ENCODE measurements around the gene MYLK. TPM values are rescaled to one million over a fixed set of nuclear protein-coding genes. Genes with fewer than 3 reads are reported as not detected.

The MYLK gene
- total RNA-seq, 1 donor from 2014 or later, result 51.1 TPM

DNA sequence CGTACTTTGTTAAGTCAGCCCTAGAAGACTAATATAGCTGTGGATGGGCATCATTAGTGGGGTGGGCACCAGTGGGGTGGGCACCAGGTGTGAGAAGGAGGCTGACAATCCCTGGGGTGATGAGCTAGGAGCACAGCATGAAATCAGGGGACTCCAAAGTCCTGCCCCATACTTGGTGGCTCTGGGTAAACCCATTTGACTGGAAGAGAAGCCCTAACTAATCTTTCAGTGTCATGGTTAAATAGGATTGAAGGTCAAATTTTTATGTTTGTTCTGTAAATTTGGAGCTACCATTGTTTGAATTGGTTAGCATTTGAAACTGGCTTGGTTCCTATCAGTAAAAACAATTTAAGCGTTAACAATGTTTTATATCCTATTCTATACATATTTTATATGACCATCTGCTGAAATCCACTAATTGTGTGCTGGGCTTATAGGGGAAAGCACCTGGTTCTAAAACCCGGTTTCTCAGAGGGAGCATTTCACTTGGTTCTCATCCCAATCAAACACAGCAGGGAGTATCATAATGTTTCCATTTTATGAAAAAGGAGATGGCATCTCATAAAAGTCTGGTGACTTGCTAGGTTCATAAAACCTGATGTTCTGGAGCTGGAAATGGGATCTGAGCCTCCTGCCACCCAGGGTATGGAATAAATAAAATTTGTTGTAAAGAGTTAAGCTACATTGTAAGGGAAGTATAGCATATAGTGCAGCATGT, 211.5 kb downstream of the MYLK start:
- no peak for ATAC-seq
- DNase-seq (ENCODE audit: low spot score), result no peak
- intact Hi-C loops (cut with DNase I), result no loop called here

DNA sequence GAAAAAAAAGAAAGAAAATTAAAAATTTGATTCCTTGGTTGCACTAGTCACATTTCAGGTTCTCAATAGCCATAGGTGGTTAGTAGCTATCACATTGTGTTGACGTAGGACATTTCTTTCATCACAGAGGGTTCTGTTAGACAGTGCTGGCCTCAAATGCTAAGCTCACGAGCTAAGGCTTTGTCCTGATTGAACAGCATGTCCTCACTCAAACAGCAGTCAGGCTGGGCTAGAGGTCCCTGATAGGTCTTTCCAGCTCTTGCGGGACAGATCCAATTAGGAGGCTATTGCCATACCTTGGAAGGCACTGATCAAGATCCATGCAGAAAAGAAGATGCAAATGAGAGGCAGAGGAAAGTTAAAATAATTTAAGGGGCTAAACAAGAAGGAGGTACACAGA, 213.4 kb downstream of the MYLK start:
- intact Hi-C loops (cut with DNase I), result no loop called here
- ATAC-seq, result no peak
- DNase-seq (ENCODE audit: low spot score), result no peak

DNA sequence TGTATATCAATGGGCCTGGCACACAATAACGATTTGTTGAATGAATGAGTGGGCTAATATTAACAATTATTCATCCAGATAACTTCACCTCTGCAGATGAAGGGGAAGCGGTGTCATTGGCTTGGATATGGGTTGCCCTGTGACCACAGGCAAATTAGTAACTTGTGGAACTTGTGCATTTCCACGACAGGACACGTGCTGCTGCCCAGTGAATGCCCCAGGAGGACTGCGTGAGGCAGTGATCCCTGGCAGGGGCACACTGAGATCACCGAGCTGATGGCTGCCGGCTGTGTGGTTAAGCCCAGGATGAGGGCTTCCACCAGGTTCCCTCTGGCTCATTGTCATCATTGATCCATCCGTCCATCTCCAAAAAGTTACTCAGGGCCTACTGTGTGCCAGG, 215.2 kb downstream of the MYLK start:
- ATAC-seq (no peak), DNase-seq (ENCODE audit: low spot score) (no peak)
- intact Hi-C loops (cut with DNase I), result no loop called here

DNA sequence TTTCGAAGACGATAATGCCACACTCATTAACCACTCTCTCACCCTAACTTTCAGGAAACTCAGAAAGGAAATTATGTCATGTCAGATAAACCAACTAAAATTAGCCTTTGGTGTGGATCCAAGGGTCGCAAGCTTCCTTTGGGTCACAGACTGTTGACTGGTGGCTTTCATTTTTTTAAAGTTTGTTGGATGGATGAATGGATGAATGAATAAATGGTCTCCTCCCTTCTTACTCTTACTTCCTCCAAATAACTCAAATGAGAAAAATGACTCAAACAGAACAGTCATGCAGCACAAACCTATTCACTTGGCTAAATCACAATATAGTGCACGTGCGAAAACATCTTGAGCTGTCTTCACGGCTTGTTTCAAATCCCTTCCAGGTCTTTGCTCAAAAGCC, 216.3 kb downstream of the MYLK start:
- ATAC-seq, result no peak
- no peak for DNase-seq (ENCODE audit: low spot score)
- intact Hi-C loops (cut with DNase I), result no loop called here

DNA sequence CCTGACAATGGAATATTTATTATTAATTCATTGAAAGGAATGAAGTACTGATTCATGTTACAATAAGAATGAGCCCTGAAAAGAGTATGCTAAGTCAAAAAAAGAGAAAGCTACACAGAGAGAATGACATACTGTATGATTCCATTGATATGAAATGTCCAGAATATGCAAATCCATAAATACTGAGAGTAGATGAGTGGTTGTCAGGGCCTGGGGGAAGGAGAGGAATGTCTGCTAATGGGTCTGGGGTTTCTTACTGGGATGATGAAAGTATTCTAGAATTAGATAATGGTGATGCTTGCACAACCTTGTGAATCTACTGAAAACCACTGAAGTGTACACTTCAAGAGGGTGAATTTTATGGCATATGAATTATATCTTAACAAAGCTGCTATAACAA, 219.4 kb downstream of the MYLK start:
- DNase-seq (ENCODE audit: low spot score) (no peak), ATAC-seq (no peak)
- intact Hi-C loops (cut with DNase I), result no loop called here

DNA sequence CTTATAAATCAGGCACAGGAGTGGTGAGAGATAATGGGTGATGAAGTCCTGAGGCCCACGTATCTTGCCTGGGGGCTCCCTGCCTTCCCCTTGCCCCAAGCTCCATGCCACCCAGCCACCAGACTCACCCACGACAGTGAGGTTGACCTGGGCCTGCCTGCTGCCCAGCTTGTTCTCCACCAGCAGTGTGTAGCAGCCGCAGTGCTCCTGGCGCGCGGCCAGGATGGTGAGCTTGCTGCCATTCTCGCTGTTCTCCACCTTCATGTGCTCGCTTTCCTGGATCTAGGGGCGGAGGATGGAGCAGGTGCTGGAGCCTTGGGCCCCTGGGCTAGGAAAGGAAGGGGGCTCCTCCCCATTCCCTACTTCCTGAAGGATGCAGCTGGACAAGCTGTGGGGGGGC, 220.2 kb downstream of the MYLK start:
- intact Hi-C loops (cut with DNase I), result no loop called here
- no peak for DNase-seq (ENCODE audit: low spot score)

DNA sequence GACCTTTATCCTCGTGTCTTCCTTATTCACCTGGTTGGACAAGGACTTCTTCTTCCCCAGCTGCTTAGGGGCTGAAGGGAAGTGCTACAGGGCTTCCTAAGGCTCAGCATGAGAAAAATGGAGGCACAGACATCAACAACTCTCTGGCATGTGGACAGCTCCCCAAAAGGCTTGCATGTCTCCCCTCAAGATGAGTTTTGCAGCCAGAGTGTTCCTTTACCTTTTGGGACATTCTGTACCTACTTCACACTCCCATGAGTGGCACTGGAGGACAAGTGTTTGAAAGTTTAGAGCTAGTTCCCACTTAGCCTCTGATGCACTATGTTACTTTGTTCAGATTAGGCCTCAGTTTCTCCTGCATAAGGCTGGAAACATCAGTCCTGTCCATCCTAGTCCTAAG, 222.2 kb downstream of the MYLK start:
- ATAC-seq, result no peak
- no peak for DNase-seq (ENCODE audit: low spot score)
- intact Hi-C loops (cut with DNase I), result no loop called here

More for the DNA sequence above, 220.2 kb downstream of the MYLK start:
- ATAC-seq, result no peak

DNA sequence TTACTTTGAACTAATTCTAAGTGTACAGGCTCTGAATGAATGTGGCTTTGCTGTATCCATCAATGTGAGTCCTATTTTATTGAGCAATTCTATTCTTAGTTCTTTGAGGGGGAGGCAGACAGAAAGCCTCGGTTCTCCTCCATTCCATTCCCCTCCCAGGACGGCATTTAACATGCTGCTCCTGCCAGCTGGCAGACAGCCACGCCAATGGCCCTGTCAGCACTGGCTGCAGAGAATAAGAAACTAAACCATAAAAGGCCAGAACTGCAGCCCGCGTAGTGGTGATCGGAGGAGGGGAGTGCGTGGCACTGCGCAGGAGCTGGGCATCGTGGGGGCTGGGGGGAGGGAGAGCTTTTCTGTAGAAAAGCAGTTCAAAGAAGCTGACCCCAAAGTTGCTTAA, 223.2 kb downstream of the MYLK start:
- ATAC-seq (peak; percentile 91), DNase-seq (ENCODE audit: low spot score) (peak; percentile 95)
- intact Hi-C loops (cut with DNase I), result no loop called here

DNA sequence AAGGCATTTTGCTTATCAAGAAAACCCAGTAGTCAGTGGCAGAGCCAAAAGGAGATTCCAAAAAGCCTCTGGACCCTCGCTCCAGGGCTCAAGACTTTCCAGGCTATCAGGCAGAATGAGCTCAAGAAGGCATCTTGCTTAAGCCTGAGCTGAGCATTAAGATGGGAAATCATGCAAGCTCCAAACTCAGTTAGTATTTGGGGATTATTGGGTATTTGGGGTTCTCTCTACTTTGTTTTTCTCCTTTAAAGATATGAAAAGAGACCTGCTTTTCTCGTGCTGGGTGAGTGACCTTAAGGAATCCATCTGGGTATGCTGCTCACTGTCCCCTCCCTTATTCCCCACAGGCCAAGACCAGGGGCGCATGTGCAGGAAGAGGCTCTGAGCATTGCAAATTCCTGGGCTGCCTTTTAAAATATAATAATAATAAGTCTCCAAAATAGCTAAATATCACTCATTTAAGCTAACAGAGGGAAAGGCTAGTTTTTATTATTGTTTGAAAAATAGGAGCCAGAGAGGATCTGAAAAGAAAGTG, 223.9 kb downstream of the MYLK start:
- no peak for ATAC-seq
- DNase-seq (ENCODE audit: low spot score), result no peak
- intact Hi-C loops (cut with DNase I), result no loop called here

DNA sequence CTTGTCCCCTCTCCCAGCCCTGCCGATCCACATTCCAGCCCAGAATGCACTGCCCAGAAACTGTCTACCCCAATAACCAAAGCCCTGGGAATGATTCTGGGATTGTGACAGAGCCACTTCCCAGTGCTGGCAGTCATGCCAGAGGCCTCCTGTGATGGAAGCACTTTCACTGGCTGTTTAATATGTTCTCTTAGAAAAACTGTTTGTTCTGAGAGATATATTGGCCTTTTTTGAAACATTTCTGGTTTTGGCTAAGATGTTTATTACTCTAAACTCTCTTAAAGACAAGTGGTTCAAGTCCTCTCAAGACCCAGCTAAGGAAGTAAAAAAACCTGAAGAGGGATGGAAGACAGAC, 225.3 kb downstream of the MYLK start:
- intact Hi-C loops (cut with DNase I), result no loop called here
- DNase-seq (ENCODE audit: low spot score) (no peak), ATAC-seq (peak; percentile 28)

DNA sequence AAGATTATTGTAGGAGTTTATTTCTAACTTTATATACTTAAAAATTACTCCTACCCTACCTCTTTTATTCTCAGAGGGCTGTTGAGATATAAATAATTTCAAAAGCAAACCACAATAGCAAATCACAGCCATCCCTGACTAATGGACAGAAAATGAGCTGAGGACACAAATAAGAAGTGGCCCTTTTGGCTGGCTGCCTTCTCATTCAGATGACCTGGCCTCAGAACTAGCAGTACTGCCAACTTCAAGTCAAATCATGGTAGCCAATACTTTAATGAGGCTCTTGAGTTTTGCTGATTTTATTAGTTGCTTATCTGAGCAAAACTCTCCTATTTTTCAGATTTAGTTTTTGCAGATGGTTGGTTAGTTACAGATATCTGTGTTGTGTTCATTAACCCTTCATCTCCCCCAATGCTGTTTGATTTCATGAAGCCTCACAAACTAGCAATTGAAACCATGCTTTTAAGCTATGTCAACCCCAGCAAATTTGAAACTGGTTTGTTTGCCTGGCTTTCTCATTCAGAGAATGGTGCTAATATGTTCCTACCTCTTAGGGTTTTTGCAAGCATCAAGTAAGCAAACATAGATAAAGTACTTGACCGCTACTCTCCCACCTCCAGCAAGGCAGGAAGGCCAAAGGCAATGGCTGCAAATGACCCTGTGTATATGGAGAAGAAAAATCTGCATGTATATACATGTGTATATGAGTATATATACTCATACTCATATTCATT, 225.8 kb downstream of the MYLK start:
- ATAC-seq, result peak; percentile 35
- no peak for DNase-seq (ENCODE audit: low spot score)
- intact Hi-C loops (cut with DNase I), result no loop called here

DNA sequence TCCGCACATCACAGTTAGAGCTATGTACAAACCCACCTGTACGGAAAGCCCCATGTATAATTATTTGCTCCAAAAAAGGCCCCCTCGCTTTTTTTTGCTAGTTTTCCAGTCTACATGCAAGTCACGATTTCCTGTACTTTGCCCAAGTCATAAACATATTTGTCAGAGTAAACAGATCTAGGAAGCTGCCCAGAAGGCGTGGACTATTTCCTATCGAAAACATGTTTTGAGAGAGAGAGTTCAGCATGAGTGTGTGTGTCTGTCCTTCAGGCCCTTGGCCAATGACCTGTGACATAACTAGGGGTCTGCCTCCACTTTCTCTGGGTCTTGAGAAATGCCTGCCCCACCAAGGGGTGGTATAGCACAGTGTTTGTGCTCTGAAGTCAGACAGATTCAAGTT, 226.6 kb downstream of the MYLK start:
- no peak for DNase-seq (ENCODE audit: low spot score)
- intact Hi-C loops (cut with DNase I), result no loop called here
- no peak for ATAC-seq

DNA sequence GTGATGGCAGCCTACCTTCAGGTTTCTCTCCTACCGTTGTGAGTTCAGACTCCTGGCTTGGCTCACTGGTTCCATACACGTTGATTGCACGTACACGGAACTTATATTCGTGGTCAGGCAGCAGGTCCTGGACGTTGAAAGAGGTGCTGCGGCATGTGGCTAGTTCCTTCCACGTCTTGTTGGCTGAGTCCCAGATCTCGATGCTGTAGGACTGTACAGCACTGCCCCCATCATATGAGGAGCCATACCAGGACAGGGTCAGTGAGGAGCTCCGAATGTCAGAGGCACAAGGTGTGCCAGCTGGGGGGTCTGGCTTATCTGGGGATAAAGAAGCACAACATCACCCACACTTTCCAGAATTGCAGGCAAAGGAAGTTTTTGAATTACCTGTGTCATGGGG, 227.0 kb downstream of the MYLK start:
- no peak for DNase-seq (ENCODE audit: low spot score)
- ATAC-seq, result no peak
- intact Hi-C loops (cut with DNase I), result no loop called here

DNA sequence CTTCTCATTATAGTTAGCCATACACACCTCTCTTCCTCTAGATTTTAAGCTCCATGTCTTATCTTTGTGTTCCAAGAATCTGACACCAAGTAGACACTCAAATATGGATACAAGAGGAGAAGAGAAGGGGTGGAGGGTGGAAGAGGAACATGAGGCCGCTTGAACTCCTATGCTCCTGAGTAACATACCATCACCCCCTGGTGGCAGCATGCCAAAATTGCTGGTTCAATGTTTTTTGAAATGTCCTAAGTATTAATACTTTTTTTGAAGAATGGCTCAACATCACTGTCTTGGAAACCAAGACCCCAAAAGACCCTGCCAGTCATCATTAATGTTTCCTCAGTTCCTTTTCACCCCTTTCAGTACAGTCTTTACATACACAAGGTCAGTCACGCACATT, 227.4 kb downstream of the MYLK start:
- ATAC-seq, result no peak
- intact Hi-C loops (cut with DNase I), result no loop called here

DNA sequence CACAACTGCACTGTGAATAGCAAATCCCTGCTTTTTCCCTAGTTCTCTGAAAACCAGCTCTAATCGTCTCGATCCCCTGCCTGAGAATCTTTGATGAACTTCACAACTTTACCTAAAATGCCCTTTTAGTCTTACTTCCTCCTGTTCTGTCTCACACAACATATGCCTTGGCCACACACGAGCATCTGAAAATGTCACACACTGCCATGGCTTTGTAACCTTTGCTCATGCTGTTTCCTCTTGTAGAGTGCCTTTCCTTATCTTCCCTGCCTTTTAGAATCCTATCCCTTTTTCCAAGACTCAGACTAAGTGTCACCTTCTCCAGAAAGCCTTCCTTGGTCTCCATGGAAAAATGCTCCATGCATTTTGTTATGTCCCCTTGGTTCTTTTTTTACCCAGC, 227.9 kb downstream of the MYLK start:
- DNase-seq (ENCODE audit: low spot score), result no peak
- ATAC-seq, result no peak
- intact Hi-C loops (cut with DNase I), result no loop called here

More for the DNA sequence above, 227.4 kb downstream of the MYLK start:
- DNase-seq (ENCODE audit: low spot score), result no peak

DNA sequence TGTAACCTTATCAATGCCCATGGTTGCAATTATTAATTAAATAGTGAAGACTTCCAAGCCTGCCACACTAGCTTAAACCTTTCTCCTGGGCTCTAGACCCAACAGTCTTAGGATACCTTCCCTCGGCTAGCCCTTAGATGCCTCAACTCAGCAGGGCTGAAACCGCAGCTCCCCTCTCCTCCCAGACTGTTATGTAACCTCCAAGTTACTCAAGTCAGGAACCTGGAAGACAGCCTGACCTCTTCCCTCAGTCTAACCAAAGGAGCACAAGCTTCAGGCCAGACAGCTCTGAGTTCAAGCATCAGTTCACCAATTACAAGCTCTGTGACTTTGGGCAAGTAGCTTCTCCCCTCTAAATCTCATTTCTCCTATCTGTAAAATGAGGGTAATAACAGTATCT, 228.7 kb downstream of the MYLK start:
- DNase-seq (ENCODE audit: low spot score) (no peak), ATAC-seq (peak; percentile 31)
- intact Hi-C loops (cut with DNase I), result no loop called here

DNA sequence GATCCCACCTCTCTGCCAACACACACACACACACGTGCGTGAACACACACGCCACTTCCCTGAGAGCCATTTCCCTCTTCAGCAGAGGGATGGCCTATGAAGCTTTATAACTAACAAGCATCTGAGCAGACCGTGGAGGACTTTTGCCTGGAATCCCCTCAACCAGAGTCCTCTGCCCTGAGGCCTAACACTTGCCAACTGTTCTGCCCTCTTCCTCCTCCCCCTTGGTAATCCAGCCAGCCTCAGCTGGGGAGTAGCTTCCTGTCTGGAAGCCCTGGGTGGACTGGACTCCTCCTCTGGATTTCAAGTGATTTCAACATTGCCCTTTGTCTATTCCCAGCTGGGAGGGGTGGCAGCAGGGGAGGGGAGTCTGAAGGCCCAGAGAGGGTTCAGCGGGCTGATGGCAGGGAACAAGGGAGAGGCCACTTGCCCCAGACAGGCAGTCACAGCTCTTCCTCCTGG, 230.9 kb downstream of the MYLK start:
- DNase-seq (ENCODE audit: low spot score) (peak; percentile 69), ATAC-seq (peak; percentile 84)
- intact Hi-C loops (cut with DNase I), result loop anchor here (5.0 kb wide), 3 partner anchors 49 to 1406 kb away; no protein-coding TSS in a partner anchor

DNA sequence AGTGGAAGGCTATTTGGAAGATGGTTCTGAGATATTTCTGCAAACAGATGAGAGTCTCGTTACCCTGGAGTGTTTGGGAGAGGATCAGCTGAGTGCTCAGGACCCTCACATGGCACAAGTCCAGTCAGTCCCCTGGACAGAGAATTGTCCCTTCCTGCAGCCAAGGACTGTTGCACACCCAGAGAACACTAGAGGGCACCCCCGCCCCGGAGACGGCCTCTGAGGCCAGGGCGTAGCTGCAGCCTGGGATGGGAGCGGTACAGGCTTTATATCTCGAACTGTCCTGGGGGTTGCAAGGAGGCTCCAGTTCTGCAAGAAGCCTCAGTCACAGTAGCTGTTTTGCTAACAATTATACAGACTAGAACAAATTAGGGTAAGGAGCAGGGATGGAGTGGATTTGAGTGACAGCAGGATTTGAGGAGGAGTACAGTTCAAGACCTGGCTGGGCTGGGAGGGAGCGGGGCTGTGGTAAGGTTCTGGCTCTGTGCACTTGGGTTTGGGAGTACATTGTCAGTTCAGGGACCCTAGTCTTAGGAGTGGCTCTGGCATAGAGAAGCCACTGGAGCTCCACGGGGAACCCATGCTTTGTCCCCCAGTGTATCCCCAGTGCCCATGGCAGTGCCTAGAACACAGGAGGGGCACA, 231.7 kb downstream of the MYLK start:
- DNase-seq (ENCODE audit: low spot score) (peak; percentile 90), ATAC-seq (peak; percentile 92)
- intact Hi-C loops (cut with DNase I), result loop anchor here (5.0 kb wide), 3 partner anchors 50 to 1405 kb away; no protein-coding TSS in a partner anchor

DNA sequence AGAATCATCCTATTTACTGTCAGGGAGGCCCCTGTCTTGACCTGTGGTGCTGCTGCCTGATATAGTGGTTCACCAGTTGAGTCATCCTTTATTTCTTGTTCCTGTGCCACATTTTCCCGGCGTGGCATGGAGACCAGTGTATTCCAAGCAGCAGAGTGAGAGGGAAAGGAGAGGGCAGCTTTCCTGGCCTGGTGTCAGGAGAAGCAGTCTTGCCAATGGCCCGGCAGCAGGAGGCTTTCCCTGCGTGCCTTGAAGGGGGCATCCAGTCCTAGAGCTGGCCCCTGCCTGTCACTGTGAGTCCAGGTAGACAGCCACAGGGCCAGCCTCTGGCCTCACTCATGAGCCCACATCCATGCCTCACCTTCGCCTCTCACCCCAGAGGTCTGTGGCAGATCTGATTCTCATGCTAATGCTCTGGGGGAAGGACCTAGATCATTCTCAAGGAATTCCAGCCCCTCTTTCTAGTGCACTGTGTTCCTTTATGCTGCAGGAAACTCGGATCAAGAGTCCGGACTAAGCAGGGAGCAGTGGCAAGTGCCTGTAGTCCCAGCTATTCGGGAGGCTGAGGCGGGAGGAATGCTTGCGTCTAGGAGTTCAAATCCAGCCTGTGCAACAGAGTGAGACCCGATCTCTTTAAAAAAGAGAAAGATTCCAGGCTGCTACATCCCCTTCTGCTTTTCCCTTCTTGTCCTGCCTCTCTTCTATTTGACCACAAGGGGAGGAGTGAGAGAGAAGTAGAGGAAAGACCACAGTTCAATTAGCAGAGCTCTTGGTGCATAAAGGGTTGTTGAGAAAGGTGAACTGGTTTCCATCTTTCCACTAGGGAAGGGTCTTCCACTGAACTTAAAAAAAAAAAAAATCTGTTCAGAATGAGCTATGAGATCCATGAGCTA, 232.4 kb downstream of the MYLK start:
- ATAC-seq, result no peak
- intact Hi-C loops (cut with DNase I), result loop anchor here (5.0 kb wide), 3 partner anchors 51 to 1404 kb away; no protein-coding TSS in a partner anchor
- no peak for DNase-seq (ENCODE audit: low spot score)

All from sciatic nerve (tissue), 2 donors.